NCI-H146 treated with DMSO at 0.1 percent for 48 hours (cell line): ENCODE results near the gene TFCP2L1.

Source experiments
- DNase-seq: peaks from one replicate; lab custom pipeline; 2025; ENCODE audit not compliant: unreplicated experiment; lab: John Stamatoyannopoulos, UW

TFCP2L1 gene

DNA sequence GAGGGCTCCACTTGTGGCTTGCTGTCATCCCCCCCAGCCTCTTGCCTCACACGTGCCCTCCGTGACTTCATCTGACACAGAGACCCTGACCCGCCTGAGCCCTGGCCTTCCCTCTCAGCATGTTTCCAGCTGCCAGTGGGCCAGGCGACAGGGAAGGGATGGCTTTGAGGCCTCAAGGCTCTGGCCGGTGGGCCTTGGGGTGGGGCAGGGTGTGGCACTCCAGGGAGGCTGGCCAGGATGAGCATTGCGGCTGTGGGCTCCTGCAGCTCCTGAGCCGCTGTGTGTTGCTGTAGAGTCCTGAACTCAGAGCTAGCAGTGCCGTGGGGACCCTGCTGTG, 85.0 kb downstream of the TFCP2L1 start:
- no peak for DNase-seq

DNA sequence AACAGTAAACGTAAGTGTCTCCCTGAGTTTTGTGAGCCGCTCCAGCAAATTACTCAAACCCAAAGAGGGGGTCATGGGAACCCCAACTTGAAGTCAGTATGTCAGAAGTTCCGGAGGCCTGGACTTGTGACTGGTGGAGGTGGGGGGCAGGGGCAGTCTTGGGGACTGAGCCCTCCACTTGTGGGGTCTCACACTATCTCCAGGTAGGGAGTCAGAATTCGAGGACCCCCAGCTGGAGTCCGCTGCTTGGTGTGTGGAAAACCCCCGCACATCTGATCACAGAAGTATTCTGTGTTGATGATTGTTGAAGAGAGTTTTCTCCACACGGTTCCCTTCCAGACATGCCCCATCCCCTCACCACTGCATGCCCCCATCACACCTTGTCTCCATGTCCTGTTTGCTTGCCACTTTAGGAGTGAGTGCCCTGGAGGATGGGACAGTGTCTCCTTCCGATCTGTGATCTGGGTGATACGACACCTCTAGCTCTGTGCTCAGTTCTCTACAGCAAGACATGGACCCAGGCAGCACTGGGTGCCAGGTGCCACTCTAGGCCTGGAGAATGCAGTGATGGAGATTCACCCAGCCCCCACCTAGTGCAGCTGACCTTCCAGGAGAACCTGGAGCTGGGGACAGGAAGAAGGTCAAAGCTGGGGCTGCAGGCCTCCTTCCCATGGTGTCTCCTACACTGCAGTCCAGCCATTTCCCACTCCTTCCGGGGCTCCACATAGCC, 85.6 kb downstream of the TFCP2L1 start:
- DNase-seq = no peak

DNA sequence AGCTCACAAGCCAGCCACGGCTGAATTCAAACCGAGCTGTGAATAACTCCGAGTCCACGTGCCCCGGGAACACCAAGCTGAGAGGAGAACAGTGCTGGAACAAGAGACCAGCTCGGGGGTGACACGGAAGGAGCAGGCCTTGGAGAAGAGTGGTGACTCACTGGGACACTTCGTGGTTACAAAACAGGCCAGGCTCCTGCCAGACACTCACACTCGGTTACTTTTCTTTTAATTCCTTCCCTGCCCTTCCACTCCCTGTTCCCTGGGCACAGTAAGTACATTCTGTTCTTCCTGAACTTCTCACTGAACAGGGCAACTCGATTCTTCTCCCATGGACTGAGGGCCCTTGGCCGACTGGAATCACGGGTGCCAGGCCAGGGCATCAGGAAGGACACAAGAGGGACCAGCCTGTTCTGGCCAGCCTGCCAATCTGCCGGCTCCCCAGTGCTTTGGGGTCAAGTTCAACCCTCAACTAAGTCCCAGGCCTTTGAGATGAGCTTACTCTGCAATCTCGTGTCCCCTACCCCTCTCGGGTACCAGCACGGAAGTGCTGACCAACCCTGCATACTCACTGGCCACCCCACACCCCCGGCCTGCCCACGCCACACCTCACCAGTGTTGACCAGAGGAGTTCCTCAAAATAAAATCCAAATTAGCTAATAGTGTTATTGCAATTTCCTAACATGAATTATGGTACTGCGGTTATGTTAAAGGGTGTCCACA, 87.5 kb downstream of the TFCP2L1 start:
- DNase-seq = no peak

DNA sequence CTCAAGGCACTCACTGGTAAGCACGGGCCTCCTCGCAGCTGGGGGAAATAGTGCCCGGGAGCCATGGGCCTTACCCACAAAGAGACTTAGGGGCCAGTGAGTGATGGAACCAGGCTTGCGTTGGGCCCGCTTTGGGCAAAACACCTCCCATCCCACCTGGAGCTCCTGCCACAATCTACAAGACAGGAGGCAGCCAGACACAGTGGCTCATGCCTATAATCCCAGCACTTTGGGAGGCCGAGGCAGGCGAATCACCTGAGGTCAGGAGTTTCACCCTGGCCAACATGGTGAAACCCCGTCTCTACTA, 88.2 kb downstream of the TFCP2L1 start:
- DNase-seq = no peak

DNA sequence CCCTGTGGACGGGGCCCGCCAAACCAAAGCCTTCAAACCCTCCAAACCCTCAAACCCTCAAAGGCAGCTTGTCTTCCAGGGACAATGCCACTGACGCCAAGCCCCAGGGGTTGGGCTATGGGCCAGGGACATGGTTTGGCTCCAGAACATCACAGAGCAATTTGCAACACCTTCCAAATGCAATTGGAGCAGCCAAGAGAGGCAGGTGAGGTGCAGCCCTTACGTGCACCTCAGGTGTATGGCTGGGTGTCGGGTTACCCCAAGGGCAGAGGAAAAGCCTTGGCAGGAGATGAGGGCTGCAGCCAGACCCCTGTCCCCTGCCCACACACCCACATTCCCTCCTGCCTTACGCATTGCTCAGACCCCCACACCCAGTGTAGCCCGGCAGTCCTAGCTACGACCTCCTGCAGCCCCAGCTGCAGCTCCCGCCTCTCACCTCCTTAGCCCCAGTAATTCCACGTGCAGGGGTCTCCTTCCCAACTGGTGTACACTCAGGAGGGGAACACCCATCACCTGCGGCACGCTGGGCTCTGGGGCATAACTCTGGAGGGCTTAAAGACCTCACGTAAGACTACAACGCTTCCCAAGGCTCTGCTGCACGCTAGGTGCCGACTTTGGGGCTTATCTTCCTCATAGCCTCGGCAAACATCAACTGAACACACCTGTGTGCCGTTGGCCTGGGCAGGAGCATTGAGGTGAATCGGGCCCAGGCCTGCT, 88.7 kb downstream of the TFCP2L1 start:
- no peak for DNase-seq

DNA sequence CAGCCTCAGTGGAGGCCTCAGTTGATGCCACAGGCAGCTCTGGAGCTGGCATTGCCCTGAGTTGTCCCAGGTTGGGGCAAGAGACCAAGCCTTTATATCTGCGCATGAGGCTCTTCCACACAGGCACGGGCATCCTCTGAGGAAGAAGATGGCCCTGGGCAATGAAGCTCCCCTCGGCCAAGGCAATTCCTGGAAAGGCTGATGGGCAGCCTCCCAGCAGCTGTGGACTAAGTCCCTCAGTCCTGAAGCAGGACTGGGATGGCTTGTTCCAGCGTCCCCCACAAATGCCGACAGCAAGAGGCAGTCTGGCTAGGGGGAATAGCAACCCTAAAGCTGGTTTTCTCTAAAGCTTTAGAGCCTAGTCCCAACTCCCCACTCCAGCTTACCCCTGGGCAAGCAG, 90.0 kb downstream of the TFCP2L1 start:
- no peak for DNase-seq

DNA sequence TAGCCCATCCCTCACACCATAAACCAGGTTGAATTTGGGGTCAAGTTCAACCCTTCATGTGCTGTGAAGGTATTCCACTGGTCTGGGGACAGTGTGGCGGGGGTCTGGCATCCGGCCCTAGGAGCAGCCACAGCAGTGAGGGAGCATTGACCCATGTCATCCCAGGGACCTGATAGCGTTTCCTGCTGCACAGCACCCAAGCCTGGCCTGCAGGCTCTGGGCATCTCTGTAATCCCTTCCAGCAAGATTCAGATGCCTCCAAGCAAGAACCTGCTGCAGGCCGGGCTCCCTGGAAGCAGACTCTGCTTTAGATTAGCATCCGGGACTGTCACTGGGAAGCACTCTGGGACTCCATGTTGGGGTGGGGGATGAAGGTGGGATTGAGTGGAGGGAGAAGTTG, 90.4 kb downstream of the TFCP2L1 start:
- DNase-seq = no peak

DNA sequence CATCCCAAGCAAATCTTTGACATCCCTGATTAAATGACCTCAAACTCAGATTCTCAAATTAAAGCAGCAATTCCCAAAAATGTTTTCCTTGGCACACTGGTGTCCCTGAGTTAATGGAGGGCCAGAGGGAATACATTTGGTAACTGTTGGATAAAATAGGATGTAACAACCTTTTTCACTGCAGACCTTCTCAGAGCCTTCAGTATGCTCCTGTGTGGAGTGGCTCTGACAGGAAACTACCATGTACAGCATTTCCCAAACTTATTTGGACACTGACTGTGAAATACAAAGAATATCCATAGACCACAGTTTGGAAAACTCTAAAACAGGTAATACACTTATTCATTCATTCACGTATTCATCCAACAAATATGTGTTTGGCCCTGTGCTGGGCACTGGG, 91.8 kb downstream of the TFCP2L1 start:
- no peak for DNase-seq

DNA sequence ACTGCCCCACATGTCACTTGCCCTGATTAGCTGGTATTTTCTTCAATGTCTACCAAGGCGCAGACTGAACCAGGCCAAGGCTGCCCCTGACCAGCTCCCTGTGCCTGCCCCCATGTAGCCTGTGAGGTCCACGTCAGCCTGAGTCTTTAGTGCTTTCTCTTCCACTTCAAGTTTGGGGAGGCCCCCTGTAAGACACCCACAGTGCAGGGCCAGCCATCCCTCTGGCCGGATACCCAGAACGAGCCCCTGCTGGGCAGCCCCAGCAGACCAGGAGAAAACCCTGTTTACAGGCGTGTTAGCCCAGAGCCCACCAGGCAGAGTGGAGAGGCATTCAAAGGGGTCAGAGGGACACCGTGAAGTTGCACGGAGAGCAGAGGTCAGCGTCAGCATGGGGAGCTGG, 92.4 kb downstream of the TFCP2L1 start:
- DNase-seq = no peak

DNA sequence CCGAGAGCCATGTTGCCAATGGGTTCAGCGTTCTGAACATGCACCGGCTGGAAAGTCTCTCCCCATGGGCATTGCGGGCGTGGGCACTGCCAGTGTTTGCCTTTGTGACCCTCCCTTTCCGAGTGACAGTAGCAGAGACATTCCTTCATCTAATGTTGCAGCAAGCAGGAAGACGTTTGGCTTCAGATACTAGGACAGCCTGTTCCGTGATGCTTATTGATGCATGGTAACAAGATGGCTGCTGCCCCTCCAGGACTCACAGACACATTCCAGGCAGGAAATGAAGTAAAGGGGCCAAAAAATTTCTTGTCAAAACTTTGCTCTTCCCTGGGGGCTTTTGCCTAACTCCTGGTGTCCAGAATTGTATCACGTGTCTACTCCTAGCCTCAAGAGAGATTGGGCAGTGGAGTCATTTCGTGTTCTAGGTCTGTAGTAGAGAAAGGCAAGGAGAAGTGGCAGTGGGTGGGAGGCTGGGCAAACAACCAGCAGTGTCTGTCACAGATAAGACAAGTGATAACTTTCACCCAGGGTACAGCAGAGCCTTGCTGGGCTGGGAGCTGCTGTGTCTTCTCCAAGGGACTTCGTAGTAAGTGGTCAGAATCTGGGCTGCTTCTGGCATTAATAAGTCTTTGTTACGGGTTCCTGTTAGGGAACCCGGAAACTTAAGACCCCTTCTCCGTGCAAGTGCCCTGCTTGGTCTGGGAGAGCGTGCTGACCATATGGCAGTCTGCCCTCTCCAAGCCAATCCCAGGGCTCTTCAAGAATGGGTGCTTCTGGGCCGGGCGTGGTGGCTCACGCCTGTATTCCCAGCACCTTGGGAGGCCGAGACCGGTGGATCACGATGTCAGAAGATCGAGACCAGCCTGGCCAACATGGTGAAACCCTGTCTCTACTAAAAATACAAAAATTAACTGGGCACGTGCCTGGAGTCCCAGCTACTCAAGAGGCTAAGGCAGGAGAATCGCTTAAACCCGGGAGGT, 93.5 kb downstream of the TFCP2L1 start:
- DNase-seq = no peak

DNA sequence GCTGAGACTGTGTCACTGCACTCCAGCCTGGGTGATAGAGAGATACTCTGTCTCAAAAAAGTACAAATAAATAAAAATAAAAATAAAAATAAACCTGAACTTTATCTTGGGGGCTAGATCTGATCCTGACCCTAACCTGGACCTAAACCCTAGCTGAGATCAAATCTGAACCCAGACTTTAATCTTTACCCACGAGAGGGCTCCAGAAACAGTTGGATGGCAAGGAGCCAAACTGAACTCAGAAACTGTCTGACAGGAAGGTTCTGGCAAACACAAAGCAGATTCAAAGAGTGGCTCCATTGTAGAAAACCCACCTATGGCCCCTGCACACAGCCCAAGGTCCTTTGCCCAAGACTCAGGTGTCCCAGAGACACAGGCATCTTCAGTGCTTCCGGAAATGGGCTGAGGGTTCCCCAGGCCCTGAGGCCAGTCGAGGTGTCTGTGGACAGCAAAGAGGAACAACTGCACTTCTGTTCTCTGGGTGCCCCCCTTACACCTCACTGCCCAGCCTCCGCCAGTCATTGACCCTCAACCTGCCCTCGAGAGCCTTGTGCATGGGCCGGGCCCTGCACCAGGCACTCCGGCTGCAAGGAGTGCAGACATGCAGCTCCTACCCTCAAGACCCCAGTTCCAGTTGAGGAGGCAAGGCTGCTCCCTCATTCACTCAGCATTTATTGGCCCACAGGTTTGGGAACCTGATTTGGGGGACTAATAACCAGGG, 95.2 kb downstream of the TFCP2L1 start:
- no peak for DNase-seq

DNA sequence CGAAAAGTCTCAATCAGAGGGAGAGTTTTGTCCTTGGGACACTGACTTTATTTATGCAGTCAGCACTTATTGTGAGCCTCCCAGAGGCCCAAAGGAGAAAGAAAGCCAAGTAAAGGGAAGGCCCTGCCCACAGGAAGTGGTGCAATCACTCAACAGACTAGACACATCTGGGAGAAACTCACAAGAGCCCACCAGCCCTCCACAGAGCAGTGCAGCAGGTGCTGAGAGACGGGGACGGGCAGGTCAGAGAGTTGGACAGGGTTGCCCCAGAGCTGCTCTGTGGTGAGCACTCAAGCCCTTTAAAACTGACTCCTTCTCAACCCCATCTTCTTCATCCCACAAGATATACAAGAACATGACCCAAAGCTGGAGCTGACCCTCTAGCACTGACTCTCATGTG, 96.0 kb downstream of the TFCP2L1 start:
- DNase-seq = no peak

DNA sequence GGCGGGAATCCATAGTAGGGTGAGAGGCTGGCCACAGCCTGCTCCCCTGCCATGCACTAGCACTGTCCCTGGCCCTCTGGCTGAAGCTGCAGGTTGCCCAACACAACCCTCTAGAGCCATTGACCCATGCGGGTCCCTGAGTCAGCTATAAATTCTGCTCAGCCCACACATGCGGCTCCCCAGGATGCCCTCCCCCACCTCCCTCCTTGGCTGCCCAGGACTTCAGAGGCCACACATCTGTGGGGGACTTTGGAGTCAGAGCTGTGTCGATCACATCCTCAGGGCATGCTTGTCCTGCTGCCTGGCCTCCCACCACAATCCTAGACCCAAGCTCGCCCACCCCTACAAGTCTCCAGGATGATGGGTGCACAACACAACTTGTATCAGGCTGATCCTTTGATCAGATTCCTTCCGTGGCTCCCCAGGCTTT, 97.0 kb downstream of the TFCP2L1 start:
- no peak for DNase-seq

DNA sequence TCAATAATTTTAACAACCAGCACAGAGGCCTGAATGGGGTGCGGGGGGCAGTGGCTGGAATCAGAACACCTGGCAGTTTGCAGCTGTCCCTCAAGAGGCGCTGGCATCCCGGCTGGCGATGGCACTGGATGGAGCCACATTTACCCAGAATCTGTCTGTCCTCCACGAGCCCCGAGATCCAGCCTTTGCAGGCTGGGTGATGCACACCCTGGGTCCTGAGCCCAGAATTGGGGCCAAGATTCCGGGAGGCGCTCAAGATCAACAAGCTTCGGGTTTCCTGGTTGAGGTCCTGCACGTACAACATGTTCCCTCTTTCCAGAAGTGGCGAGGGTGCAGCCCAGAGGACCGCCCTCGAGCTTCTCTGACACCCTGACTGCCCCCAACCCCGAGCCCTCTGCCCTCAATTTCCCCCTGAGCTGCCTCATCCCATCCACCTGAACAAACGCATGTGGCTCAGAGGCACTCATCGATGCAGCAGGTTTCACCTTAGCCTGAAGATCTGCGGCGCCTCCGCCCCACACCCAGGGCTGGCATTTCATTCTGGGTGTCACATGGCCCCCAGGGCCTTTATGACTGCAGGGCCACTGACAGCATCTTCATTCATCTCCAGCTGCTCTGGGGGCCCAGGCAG, 97.5 kb downstream of the TFCP2L1 start:
- DNase-seq = no peak

DNA sequence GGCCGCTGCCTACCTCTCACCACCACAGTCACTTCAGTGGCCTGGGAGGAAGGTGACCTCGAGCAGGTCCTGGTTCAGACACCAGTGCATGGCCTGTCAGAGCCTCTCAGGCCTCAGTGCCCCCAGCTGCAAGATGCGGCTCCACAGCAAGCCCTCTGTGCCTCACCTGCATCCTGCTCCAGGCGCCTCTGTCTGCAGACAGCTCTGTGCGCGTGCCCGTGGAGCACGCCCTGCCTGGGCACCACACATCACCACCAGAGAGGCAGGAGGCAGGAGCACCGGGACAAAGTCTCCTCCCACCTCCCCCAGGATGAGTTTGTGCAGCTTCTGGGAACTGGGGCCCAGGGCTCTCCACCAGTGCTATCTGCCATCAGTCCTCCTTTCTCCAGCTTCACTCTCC, 98.7 kb downstream of the TFCP2L1 start:
- DNase-seq = peak; percentile 45

DNA sequence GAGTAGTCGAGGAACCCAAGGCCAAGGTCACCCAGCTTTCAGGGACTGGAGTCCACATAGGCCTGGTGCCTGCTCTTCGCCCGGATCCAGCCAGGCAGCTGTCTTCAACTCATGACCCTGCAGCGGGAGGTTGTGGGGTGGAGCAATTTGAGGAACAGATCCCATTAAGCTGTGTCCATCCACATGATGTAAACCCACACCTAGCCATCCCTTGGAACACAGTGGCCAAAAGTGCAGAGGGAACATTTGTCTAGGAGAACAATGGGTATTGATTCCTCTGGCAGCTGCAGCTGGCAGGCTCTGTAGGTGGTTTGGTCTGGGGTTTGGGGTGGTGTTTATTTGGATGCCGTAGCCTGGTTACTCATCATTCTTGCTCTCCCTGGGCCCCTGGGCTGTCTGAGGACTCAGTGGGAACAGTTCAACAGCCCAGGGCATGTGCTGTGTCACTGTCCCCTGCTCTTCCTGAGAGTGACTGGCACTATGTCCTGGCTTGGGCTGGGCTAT, 99.4 kb downstream of the TFCP2L1 start:
- DNase-seq = peak; percentile 99

DNA sequence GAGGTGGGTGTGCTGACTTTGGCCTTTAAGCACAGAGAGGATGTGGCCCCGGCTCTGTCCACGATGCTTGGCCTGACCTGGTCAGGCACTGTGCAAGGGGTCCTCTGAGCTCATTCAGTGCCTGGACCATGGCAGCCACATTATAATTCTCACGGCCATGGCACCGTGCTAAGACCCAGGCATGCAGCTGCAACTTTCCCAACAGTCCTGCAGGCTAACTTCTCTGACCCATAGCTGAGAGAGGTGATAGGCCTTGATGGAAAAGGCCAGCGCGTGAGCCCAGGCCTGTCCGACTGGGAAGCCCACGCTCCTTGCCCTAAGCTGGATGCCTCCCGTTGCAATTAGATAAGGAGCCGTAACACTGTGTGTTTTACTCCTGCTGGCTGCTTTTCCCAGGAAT, 99.9 kb downstream of the TFCP2L1 start:
- DNase-seq = no peak

DNA sequence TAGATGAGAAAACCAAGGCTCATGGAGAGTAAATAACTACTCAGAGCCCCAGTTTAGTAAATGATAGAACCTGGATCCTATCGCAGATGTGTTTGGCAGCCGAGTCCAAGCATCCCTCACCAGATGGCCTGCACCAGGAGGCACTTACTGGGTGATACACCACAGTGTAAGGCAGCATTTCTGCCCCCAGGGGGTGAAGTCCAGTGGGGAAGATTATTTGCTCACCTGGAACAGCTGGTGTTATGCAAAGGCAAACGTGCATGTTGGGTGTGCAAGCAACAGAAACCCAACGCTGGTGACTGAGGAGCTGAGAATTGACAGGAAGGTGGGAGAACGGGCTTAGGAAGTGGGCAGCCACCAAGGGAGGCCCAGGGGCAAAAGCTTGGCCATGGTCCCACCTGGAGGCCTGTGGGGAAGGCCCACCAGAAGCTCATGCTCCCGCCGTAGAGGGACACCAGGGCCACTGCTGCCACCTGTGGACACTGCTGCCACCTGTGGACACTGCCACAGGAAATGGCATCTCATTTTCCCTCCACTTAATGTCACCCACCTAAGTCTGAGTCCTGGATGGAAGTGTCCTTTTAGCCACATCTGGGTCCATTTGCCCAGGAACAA, 100.6 kb downstream of the TFCP2L1 start:
- peak; percentile 97 for DNase-seq

DNA sequence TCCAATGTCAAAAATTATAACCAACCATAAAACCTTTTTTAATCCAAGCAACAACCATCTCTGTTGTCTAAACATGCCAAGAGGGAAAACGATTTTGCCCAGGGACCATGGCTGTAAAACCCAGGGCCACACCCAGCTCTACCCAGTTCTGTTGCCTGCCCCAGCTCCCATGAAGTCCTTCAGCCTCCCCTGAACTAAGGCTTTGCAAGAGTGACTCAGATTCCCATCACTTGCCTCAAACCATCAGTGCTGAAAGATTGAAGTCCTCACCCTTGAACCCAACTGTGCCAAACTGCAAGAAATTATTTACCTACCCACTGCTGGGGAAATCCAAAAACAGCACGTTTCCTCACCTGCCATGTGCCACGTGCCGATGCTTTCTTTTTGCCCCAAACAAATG, 102.5 kb downstream of the TFCP2L1 start:
- no peak for DNase-seq

DNA sequence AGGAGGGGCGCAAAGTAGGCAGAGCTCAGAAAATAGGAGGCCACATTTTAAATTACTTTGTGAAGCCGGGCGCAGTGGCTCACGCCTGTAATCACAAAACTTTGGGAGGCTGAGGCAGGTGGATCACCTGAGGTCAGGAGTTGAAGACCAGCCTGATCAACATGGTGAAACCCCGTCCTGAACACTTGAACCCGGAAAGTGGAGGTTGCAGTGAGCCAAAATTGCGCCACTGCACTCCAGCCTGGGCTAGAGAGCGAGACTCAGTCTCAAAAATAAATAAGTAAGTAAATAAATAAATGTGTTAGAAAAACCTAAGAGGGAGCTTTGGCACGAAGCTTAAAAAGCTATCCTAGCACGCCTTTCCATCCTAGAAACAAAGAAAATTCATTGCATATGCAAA, 105.5 kb downstream of the TFCP2L1 start:
- DNase-seq = no peak
